ENCODE measurements around the gene PLD3.

Gene PLD3

GRCh38 chr19:40413291-40413845, 64.9 kb downstream of the PLD3 start, which contains the start of gene PRX:
PRX (minus strand) TSS chr19:40413378; CDS start chr19:40407932, 5,446 bp downstream.
- DNase-seq (ENCODE audit: low read depth, low spot score): no peak

GRCh38 chr19:40414542-40415535, 66.3 kb downstream of the PLD3 start:
- no peak for DNase-seq (ENCODE audit: low read depth, low spot score)

- DNase-seq (ENCODE audit: low read depth, low spot score): no peak
These were observed 67.3 kb downstream of the PLD3 start for GRCh38 chr19:40415768-40416167.

GRCh38 chr19:40416918-40417642, 68.6 kb downstream of the PLD3 start:
- no peak for DNase-seq (ENCODE audit: low read depth, low spot score)

GRCh38 chr19:40417643-40417981, 69.1 kb downstream of the PLD3 start:
- DNase-seq (ENCODE audit: low read depth, low spot score): no peak

GRCh38 chr19:40418040-40418439, 69.5 kb downstream of the PLD3 start:
- DNase-seq (ENCODE audit: low read depth, low spot score): no peak

- DNase-seq (ENCODE audit: low read depth, low spot score): no peak
These were observed 70.6 kb downstream of the PLD3 start for GRCh38 chr19:40419066-40419612.

- DNase-seq (ENCODE audit: low read depth, low spot score): no peak
These were observed 71.3 kb downstream of the PLD3 start for GRCh38 chr19:40419780-40420179.

GRCh38 chr19:40420451-40420765, 71.9 kb downstream of the PLD3 start:
- no peak for DNase-seq (ENCODE audit: low read depth, low spot score)

GRCh38 chr19:40420766-40421765, 72.6 kb downstream of the PLD3 start:
- DNase-seq (ENCODE audit: low read depth, low spot score): peak; percentile 64

- DNase-seq (ENCODE audit: low read depth, low spot score): no peak
These were observed 73.7 kb downstream of the PLD3 start for GRCh38 chr19:40421993-40422747.

- no peak for DNase-seq (ENCODE audit: low read depth, low spot score)
These were observed 74.5 kb downstream of the PLD3 start for GRCh38 chr19:40422748-40423566.

- no peak for DNase-seq (ENCODE audit: low read depth, low spot score)
These were observed 75.4 kb downstream of the PLD3 start for GRCh38 chr19:40423938-40424337.

GRCh38 chr19:40424637-40425449, 76.3 kb downstream of the PLD3 start:
- DNase-seq (ENCODE audit: low read depth, low spot score): no peak

GRCh38 chr19:40425450-40426287, 77.2 kb downstream of the PLD3 start, which contains the start of gene SERTAD1:
SERTAD1 (minus strand) TSS chr19:40425992; CDS start chr19:40423546, 2,446 bp downstream.
- DNase-seq (ENCODE audit: low read depth, low spot score): peak; percentile 99
